Ascending aorta (tissue), 2 donors: ENCODE measurements around the gene MT4. TPM values are rescaled to one million over a fixed set of nuclear protein-coding genes. Genes with fewer than 3 reads are reported as not detected.

Source experiments
- DNase-seq, 2 donors: peaks; one replicate each; pipeline ENCODE4 v3.0.0-alpha.2; 2019; ENCODE audit warnings: low spot score in 2 of 2
- H3K27ac ChIP-seq, 2 donors: fragments of 200-600 bp; sonication (generic); one replicate each; pipeline ENCODE4 v1.5.1; 2016 to 2017; ENCODE audit warnings: mild to moderate bottlenecking in 1 of 2
- H3K27me3 ChIP-seq: fragments of 200-600 bp; sonication (generic); one replicate; pipeline ENCODE4 v1.5.1; 2017
- H3K36me3 ChIP-seq, 2 donors: fragments of 200-600 bp; sonication (generic); one replicate each; pipeline ENCODE4 v1.5.1; 2016
- H3K4me1 ChIP-seq, 2 donors: fragments of 200-600 bp; sonication (generic); one replicate each; pipeline ENCODE4 v1.5.1; 2016 to 2017; ENCODE audit warnings: mild to moderate bottlenecking in 1 of 2
- H3K4me3 ChIP-seq, 2 donors: fragments of 200-600 bp; sonication (generic); one replicate each; pipeline ENCODE4 v1.5.1; 2016 to 2017; ENCODE audit warnings: mild to moderate bottlenecking in 1 of 2
- H3K9me3 ChIP-seq, 2 donors: fragments of 200-600 bp; sonication (generic); one replicate each; pipeline ENCODE4 v1.5.1; 2016
- CTCF ChIP-seq, 3 experiments: fragments of 200-600 bp in 2 of 3; fragments of 450-650 bp in 1 of 3; sonication (generic) in 2 of 3; IDR thresholded peaks; one replicate each; pipeline ENCODE4 v1.5.1; 2016 to 2019; ENCODE audit warnings: antibody characterized with exemption in 3 of 3, mild to moderate bottlenecking in 1 of 3, moderate library complexity in 1 of 3
- intact Hi-C: fragments of 100-400 bp; cut with DNase I; formaldehyde crosslinking; loops from one replicate; pipeline ENCODE4 v1.15.1; 2023
- total RNA-seq: library from RNA; depleted of rRNA; stranded (reverse); fragments of >200 nt; gene quantifications from one replicate; pipeline ENCODE4 v1.1.0, GENCODE V29; 2016

Gene MT4
- total RNA-seq, 1 donor from 2014 or later = not detected

- no peak for TF ChIP-seq CTCF (IDR thresholded peaks at IDR 0.05)
- Histone ChIP-seq H3K27ac (no peak overlapping the region), H3K27me3 (no peaks in the 10 kb centered on the region), H3K4me3 (no peak overlapping the region), H3K36me3 (no peaks in the 10 kb centered on the region), H3K4me1 (no peaks in the 10 kb centered on the region), H3K9me3 (no peaks in the 10 kb centered on the region)
- DNase-seq = no peak
- intact Hi-C loops = no loop called here
Measured at GRCh38 chr16:56560447-56560846, 4.4 kb upstream of the MT4 start.

- H3K27me3 ChIP-seq = no peaks in the 10 kb centered on the region
- H3K4me1 ChIP-seq = no peaks in the 10 kb centered on the region
- intact Hi-C loops = no loop called here
- no peak overlapping the region for H3K4me3 ChIP-seq
- no peak for DNase-seq
- no peak for TF ChIP-seq CTCF (IDR thresholded peaks at IDR 0.05)
- H3K9me3 ChIP-seq = no peaks in the 10 kb centered on the region
- no peak overlapping the region for H3K27ac ChIP-seq
- no peaks in the 10 kb centered on the region for H3K36me3 ChIP-seq
Measured at GRCh38 chr16:56561126-56561525, 3.7 kb upstream of the MT4 start.

- no peak for DNase-seq
- H3K36me3 ChIP-seq = no peaks in the 10 kb centered on the region
- H3K27ac ChIP-seq = no peak overlapping the region
- intact Hi-C loops = no loop called here
- H3K9me3 ChIP-seq = no peaks in the 10 kb centered on the region
- H3K4me3 ChIP-seq = no peak overlapping the region
- no peaks in the 10 kb centered on the region for H3K4me1 ChIP-seq
- no peak for TF ChIP-seq CTCF (IDR thresholded peaks at IDR 0.05)
- H3K27me3 ChIP-seq = no peaks in the 10 kb centered on the region
Measured at GRCh38 chr16:56569971-56570370, 5.1 kb downstream of the MT4 start.

- Histone ChIP-seq H3K36me3 (no peaks in the 10 kb centered on the region), H3K4me1 (no peaks in the 10 kb centered on the region), H3K27ac (no peak overlapping the region), H3K4me3 (no peak overlapping the region), H3K9me3 (no peaks in the 10 kb centered on the region), H3K27me3 (no peaks in the 10 kb centered on the region)
- no peak for TF ChIP-seq CTCF (IDR thresholded peaks at IDR 0.05)
- DNase-seq = no peak
- intact Hi-C loops = no loop called here
Measured at GRCh38 chr16:56571525-56571924, 6.7 kb downstream of the MT4 start.

- H3K36me3 ChIP-seq = no peaks in the 10 kb centered on the region
- DNase-seq = no peak
- H3K4me1 ChIP-seq = no peaks in the 10 kb centered on the region
- no peaks in the 10 kb centered on the region for H3K9me3 ChIP-seq
- H3K4me3 ChIP-seq = no peak overlapping the region
- intact Hi-C loops = no loop called here
- no peak overlapping the region for H3K27ac ChIP-seq
- H3K27me3 ChIP-seq = no peaks in the 10 kb centered on the region
- TF ChIP-seq CTCF (IDR thresholded peaks at IDR 0.05) = no peak
Measured at GRCh38 chr16:56574625-56575024, 9.8 kb downstream of the MT4 start.
